OCI-M2 (cell line): ENCODE data around the gene PDE4C.

Experiments
- DNase-seq: peaks from one replicate; lab custom pipeline; 2025; ENCODE audit not compliant: unreplicated experiment; lab: John Stamatoyannopoulos, UW

Gene PDE4C

DNA sequence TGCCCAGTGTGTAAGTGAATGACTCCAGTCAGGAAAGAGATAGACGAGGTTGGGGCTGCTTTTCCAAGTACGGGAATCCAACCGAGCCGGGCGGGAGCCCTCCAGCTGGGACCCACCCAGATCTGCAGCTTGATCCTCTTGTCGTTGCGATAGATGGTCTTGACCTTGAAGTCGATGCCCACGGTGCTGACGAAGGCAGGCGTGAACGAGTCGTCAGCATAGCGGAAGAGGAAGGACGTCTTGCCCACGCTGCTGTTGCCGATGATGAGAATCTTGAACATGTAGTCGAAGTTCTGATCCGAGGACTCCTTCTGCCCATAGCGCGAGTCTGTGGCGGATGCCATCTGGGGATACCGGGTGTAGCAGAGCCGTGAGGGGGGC, 23.9 kb downstream of the PDE4C start:
- no peak for DNase-seq

DNA sequence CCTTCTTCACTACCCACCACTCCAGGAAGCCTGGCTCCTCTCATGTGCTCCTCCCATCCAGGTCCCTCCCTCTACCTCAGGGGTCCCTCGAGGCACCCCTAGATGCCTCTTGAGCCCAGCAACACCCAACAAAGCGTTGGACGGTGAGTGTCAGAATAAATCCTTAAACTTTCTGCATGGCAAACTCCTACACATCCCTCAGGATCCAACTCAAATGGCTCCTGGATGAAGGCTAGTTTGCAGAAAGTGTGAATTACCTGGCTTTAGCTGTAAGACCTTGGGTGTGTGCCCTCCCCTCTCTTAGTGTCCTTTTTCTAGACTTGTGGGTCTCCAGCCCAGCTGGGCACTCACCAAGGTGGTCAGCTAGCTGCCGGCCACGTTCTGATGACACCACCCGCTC, 27.9 kb downstream of the PDE4C start:
- DNase-seq: no peak

DNA sequence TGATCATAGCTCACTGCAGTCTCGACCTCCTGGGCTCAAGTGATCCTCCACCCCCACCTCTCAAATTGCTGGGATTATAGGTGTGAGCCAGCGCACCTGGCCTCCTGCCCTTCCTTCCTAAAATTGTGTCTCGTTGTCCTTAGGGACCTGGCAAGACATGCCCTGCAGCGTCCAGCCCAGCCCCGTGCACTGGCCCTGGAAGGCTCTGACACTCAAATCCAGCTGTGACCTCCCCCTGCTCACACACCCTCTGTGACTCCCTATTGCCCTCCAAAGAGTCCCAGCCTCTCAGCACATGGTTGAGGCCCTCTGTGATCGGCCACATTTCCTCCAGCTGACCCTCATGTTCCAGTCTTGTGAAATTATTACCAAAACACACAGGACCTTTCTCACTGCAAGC, 28.3 kb downstream of the PDE4C start:
- DNase-seq: no peak

DNA sequence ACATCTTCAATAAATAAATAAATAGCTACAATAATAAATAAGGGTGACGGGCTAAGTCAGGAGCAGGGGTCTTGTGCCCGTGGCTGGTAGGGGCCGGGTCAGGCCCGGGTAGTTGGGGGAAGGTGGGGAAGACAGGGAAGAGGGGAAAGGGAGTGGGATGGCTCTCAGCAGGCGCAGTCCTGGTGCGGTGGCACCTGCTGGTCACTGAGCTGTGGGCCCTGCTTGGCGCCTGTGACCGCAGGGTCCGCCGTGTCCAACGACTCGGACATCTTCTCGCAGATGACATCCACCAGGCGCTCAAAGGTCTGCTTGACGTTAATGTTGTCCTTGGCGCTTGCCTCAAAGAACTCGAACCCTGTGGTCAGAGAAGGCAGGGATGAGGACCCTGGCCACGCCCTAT, 28.9 kb downstream of the PDE4C start:
- no peak for DNase-seq

DNA sequence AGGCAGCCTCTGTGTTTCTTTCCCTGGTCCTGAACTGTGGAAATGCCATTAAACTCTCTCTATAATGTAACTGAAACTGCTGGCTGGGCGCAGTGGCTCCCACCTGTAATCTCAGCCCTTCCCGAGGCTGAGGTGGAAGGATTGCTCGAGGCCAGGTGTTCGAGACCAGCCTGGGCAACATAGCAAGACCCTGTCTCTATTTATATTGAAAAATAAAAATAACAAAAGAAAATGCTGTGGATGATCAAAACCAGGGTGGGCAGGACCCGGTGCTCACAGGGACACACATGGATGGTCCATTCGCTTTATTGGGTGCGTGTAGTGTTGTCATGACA, 29.8 kb downstream of the PDE4C start:
- no peak for DNase-seq

DNA sequence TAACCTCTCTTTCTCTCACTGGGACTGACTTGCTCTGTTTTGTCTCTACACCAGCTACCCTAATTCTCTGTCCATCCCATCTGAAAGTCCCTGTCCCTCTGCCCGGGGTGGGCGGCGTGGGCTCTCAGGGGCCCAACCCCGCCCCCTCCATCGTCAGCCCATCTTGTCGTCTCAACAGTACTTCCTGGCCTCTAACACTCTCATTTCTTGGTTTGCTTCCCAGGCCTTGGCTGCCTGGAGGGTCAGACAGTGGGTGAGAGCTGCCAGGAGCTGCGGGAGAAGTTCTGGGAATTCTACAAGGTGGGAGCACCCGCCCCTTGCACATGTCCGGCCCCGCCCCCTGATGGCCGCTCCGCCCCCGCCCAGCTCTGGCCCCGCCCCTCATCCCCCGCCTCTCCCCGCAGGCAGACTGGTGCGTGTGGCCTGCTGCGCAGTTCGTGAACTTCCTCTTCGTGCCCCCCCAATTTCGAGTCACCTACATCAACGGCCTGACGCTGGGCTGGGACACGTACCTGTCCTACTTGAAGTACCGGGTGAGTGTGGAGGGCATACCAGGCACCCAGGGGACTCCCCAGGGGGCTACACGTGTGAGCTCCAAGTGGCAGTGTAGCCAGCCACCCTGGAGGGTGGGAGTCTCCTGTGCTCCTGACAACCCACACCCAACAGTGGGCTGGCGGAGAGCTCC, 31.5 kb downstream of the PDE4C start:
- DNase-seq: no peak

DNA sequence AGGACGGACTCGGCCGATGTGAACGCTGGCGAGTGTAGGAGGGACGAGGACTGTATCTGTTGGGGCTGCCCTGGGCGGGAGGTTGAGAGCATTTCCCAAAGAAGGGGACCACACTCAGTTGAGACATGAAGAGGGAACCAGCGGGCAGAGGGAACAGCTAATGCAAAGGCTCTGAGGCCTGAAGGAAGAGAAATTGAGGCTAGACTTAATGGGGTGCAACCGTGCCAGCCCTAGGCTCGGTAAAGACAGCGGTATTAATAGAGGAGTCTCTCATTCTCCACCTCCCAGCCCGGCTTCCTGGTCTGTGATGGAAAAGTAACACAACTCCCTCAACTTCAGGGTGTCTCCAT, 32.1 kb downstream of the PDE4C start:
- no peak for DNase-seq

DNA sequence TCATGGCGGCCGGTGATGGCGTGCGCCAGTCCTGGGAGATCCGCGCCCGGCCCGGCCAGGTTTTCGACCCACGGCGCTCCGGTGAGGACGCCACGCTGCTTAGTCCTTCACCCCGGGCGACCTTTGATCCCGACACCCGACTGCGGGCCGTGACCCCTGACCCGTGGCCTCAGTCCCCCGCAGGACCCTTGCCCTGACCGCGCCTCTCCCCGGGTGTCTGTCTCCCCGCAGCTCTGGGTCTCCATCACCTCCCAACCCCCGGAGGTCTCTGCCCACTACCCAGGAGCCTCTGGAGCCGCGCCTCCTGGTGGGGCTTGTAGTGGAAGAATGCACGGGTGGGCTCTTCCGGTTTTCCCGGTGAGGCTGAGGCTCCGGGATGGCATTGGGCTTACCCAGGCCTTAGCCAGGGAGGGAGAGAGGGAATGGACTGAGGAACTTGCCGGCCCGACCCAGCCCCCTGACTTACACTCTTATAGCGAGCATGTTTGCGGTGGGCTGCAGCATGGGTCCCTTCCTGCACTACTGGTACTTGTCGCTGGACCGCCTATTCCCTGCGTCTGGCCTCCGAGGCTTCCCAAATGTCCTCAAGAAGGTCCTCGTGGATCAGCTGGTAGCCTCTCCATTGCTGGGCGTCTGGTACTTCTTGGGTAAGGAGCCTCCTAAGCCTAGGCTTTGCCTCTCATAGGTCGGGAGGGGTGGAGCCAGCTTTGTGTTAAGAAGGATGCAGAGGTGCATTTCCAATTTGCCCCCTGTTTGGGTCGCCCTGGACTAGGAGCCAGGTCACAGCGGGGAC, 32.7 kb downstream of the PDE4C start:
- no peak for DNase-seq

DNA sequence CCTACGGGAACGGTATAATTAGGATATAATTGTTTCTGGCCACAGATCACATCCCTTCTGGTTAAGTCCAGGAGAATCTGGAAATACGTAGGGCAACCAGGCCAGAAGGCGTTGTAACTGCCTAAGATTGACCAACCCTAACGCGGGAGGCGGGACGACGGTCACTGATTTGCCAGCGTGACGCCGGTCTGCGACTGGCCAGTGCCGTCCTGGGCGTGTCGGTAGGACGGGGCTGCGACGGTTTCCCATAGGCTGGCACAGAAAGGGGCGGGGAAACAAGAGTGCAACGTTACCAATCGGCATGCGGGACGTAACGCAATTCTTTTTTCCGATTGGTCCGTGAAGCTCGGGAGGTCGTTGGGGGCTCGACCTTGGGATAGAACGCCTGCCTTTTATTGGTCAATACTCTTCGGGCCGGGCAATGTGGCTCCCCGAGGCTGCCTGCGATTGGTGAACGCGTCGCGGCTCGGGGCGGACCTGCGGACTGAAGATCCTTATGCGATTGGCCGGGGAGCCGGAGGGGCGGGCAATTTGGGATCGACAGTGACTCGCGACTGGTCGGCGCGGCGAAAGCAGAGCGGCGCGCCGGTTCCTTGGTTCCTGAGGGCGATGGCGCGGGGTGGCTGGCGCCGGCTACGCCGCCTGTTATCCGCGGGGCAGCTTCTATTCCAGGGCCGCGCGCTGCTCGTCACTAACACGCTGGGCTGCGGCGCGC, 33.4 kb downstream of the PDE4C start, which contains the start of gene MPV17L2:
Gene MPV17L2, plus strand, starts transcription at position 546 of the 715 bp plus-strand sequence. Its CDS starts 64 bp downstream, at position 610.
- DNase-seq: peak; percentile 97

DNA sequence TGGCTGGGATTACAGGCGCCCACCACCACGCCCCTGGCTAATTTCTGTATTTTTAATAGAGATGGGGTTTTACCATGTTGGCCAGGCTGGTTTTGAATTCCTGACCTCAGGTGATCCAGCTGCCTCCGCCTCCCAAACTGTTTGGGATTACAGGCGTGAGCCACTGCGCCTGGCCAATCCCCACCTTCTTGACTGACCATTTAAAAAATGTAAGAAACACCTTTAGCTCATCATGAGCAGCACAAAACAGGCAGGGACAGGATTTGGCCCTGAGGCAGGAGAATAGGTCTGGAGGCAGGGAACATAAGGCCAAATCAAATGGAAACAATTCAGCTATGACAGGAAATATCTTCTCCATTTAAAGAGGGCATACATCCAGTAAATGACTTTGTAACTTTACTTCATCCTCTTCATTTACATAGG, 34.6 kb downstream of the PDE4C start:
- DNase-seq: no peak

DNA sequence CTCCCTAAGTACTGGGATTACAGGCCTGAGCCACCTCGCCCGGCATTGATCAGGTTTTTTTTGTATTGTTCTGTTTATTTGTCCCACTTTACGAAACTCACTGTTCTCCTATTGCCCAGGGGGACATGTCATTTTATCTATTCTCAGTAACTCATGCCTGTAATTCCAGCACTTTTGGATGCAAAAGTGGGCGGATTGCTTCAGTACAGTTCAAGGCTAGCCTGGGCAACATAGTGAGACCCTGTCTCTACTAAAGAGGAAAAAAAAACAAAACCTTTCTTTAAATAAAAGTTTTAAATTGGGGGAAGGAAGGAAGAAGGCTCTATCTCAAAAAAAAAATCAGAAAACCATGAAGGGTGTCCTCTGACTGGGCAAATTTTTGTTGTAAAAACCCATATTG, 36.0 kb downstream of the PDE4C start:
- no peak for DNase-seq

DNA sequence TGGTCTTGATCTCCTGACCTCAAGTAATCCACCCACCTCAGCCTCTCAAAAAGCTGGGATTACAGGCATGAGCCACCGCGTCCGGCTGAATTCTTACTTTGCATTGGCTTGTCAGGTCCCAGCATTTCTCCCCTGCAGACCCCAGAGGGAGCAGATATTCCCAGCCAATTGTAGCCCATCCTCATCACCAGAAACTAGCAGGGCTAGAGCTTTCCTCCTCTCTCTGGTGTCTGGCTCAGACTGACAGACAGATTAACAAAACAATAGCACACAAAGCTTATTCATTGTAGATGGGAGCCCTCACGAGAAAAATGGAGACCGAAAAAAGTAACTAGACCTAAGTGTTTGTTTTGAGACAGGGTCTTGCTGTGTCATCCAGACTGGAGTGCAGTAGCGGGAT, 40.7 kb downstream of the PDE4C start:
- DNase-seq: no peak

DNA sequence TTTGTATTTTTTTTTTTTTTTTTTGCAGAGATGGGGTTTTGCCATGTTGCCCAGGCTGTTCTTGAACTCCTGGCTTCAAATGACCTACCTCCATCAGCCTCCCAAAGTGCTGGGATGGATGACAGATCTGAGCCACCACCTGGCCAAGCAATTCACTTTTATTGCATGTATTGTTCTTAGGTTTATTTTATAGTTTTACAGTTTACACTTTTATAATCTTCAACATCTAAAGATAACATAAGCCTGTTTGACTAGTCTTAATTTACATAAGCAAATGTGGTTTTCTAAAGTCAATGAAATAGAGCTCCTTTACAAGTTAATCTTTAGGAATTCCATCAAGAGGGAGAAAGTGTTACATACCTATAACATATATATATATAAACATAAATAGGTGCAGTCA, 42.7 kb downstream of the PDE4C start:
- no peak for DNase-seq

DNA sequence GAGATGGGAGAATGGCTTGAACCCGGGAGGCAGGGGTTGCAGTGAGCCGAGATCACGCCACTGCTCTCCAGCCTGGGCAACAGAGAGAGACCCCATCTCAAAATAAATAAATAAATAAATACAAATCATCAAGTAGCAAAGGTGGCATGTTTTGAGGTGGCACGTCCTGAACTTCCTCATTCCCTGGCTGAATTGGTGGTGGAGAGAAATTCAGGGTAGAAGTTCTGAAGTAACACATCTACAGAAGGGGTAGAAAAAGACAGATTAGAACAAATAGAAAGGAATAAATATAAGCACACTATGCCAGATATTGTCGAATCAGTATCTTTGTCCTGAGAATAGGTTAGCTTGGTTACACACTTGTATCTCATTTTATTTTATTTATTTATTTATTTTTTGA, 46.3 kb downstream of the PDE4C start:
- no peak for DNase-seq

DNA sequence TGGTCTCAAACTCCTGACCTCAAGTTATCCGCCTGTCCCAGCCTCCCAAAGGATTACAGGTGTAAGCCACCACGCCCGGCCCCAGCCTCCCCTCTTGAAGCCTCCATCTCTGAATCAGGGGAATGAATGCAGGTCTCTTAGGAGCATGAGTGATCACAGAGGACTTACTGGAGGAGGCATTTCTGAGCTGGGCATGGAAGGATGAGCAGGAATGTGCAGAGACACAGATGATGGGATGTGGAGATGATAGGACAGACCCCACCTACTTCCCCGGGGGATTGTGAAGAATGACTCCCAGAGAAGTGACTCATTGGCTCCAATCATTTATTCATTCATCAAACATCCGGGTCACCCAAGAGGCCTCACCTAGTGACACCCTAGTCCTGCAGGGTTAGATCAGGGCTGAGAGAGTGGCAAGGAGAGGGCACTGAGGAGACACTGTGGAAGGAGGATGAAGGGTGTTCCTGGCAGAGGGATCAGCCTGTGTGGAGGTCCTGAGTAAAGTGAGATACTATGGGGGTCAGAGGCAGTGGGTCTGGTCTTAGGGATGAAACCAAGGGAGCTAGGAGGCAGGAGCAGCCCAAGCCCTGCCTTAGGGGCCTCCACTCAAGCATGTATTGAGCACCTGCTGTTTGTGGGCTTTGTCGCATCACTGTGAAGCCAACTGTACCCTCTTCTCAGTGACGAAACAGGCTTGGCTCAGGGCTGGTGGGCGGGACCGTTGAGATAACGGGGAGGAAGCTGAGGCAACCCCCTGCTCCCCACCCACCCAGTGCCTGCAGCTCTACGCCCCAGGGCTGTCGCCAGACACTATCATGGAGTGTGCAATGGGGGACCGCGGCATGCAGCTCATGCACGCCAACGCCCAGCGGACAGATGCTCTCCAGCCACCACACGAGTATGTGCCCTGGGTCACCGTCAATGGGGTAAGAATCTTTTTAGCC, 49.6 kb downstream of the PDE4C start:
- DNase-seq: no peak

DNA sequence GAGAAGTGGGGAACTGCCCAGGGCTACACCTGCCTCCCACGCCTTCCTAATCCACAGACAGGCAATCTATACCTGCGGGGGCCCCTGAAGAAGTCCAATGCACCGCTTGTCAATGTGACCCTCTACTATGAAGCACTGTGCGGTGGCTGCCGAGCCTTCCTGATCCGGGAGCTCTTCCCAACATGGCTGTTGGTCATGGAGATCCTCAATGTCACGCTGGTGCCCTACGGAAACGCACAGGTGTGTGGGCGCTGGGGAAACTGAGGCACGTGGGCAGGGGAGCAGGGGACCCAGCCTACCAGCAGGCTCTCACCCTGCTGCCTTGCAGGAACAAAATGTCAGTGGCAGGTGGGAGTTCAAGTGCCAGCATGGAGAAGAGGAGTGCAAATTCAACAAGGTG, 51.3 kb downstream of the PDE4C start:
- DNase-seq: no peak
